ENCODE data around the gene APPL2.
A peak's percentile ranks its signal among the peaks of the same experiment; 100 is the strongest.
"Not testable (repeated sequence)": the region's sequence is repeated elsewhere in the genome, so short reads cannot be mapped to it uniquely, and the experiment has no call there.

Gene APPL2

DNA sequence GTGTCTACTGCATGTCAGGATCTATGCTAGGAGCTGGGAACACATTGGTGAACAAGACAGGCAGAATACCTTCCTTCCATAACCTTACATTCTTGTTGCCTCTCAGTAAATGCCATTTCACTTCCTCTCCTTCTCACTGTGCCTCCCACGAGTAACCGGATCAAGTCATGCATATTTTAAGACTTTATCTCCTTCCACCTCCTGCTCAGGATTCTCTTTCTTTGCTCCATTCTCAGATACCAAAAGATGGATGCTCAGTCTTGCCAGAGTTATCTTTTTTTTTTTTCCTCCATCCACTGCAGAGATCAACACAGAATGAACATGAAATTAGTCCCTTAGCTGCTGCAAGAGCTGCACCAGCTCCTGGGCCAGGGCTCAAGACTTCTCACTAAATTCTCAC is 20.0 kb upstream of the APPL2 start:
- H3K9ac ChIP-seq (ENCODE audit: low read length in 2 of 2), result no peak overlapping the region
- no peaks in the 10 kb centered on the region for H3K4me1 ChIP-seq (ENCODE audit: control insufficient read depth, insufficient read depth, low read length)
- peaks cover 0 to 3% of the 10 kb centered on the region in 2 donors for H3K9me3 ChIP-seq (ENCODE audit: control insufficient read depth in 2 of 2, low read length in 2 of 2)
- peaks cover 0 to 4% of the 10 kb centered on the region in 2 donors for H3K27me3 ChIP-seq (ENCODE audit: control insufficient read depth in 1 of 2, insufficient read depth in 2 of 2, low read length in 2 of 2)
- H3K4me3 ChIP-seq (ENCODE audit: low read length in 2 of 2), result no peak overlapping the region
- no peaks in the 10 kb centered on the region for H3K36me3 ChIP-seq (ENCODE audit: control insufficient read depth in 2 of 2, insufficient read depth in 2 of 2, low read length in 2 of 2)
- H3K27ac ChIP-seq (ENCODE audit: low read length), result no peak overlapping the region

DNA sequence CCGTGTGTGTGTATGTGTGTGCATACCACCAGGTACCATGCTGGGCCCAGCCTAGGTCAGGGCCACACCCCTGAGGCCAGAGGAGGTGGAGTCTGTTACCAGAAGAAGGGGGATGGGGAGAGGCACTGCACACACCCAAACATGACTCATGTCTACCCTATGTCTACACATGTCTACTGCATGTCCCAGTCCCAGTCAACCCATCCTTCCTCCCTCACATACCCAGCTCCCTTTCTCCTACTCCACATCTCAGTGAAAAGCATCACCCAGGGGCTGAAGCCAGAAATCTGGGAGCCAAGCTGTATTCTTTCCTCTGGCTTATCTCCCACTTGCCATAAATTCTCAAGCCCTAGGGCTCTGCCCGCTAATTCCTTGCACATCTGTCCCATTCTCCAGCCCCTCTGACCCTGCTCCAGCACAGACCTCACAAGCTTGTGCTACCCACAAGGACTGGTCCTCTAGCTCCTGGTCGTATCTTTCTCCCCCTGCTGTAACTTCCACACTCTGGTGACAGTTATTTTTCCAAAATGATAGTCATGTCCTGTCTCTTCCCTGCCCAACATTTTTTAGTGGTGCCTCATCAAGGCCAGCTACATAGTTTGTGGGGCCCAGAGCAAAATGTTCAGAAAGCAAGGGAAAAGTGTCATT is 18.0 kb upstream of the APPL2 start:
- Histone ChIP-seq H3K36me3 (ENCODE audit: control insufficient read depth in 2 of 2, insufficient read depth in 2 of 2, low read length in 2 of 2) (no peaks in the 10 kb centered on the region), H3K4me1 (ENCODE audit: control insufficient read depth, insufficient read depth, low read length) (no peaks in the 10 kb centered on the region), H3K9ac (ENCODE audit: low read length in 2 of 2) (no peak overlapping the region), H3K27ac (ENCODE audit: low read length) (no peak overlapping the region), H3K4me3 (ENCODE audit: low read length in 2 of 2) (no peak overlapping the region), H3K9me3 (ENCODE audit: control insufficient read depth in 2 of 2, low read length in 2 of 2) (peaks cover 0 to 3% of the 10 kb centered on the region in 2 donors), H3K27me3 (ENCODE audit: control insufficient read depth in 1 of 2, insufficient read depth in 2 of 2, low read length in 2 of 2) (peaks cover 0 to 1% of the 10 kb centered on the region in 2 donors)

DNA sequence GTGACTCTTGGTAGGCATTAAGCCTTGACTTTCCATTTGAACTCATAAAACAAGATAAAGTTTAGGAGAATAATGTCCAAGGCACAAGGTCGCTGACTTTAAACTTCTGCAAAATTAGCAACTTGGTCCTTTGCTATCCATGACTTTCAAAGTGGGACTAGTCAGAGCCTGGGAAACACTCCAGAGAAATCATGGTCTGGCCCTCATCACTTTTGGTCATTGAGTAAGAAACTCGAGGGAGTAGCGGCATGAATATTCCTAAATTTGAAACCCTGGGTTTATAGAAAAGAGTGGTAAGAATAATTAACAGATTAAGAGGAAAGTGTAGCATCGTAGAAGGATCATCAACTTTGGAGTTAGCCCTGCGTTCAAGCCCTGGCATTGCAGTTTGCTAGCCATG is 16.9 kb upstream of the APPL2 start:
- Histone ChIP-seq H3K27ac (ENCODE audit: low read length) (no peak overlapping the region), H3K27me3 (ENCODE audit: control insufficient read depth in 1 of 2, insufficient read depth in 2 of 2, low read length in 2 of 2) (no peaks in the 10 kb centered on the region), H3K9ac (ENCODE audit: low read length in 2 of 2) (no peak overlapping the region), H3K36me3 (ENCODE audit: control insufficient read depth in 2 of 2, insufficient read depth in 2 of 2, low read length in 2 of 2) (no peaks in the 10 kb centered on the region), H3K4me1 (ENCODE audit: control insufficient read depth, insufficient read depth, low read length) (no peaks in the 10 kb centered on the region), H3K9me3 (ENCODE audit: control insufficient read depth in 2 of 2, low read length in 2 of 2) (peaks cover 0 to 3% of the 10 kb centered on the region in 2 donors), H3K4me3 (ENCODE audit: low read length in 2 of 2) (no peak overlapping the region)

DNA sequence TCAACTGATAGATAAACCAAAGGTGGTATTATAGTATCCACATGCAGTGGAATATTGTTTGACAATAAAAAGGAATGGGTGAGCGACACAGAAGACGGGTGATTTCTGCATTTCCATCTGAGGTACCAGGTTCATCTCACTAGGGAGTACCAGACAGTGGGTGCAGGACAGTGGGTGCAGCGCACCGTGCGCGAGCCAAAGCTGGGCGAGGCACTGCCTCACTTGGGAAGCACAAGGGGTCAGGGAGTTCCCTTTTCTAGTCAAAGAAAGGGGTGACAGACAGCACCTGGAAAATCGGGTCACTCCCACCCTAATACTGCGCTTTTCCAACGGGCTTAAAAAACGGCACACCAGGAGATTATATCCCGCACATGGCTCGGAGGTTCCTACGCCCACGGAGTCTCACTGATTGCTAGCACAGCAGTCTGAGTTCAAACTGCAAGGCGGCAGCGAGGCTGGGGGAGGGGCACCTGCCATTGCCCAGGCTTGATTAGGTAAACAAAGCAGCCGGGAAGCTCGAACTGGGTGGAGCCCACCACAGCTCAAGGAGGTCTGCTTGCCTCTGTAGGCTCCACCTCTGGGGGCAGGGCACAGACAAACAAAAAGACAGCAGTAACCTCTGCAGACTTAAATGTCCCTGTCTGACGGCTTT is 9.9 kb upstream of the APPL2 start:
- H3K36me3 ChIP-seq (ENCODE audit: control insufficient read depth in 2 of 2, insufficient read depth in 2 of 2, low read length in 2 of 2); H3K4me3 ChIP-seq (ENCODE audit: low read length in 2 of 2); H3K27me3 ChIP-seq (ENCODE audit: control insufficient read depth in 1 of 2, insufficient read depth in 2 of 2, low read length in 2 of 2); H3K9me3 ChIP-seq (ENCODE audit: control insufficient read depth in 2 of 2, low read length in 2 of 2); H3K4me1 ChIP-seq (ENCODE audit: control insufficient read depth, insufficient read depth, low read length); H3K27ac ChIP-seq (ENCODE audit: low read length); H3K9ac ChIP-seq (ENCODE audit: low read length in 2 of 2): not testable (repeated sequence)

DNA sequence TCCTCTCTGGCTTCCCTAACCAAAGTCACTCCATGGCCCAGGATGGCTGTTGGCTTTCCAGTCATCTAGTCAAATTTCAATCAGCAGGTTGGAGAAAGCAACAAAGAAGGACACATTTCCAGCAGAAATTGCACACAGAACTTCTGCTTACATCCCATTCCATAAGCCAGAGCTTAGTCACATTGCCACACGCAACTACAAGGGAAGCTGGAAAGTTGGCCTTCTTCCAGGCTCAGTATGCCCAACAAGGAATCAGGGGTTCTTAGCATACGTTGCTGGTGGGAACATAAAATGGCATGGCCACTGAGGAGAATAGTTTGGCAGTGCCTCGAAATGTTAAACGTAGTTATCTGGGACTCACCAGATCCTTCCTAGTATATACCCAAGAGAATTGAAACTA is 9.3 kb upstream of the APPL2 start:
- Histone ChIP-seq H3K4me3 (ENCODE audit: low read length in 2 of 2) (no peak overlapping the region), H3K9me3 (ENCODE audit: control insufficient read depth in 2 of 2, low read length in 2 of 2) (no peaks in the 10 kb centered on the region), H3K4me1 (ENCODE audit: control insufficient read depth, insufficient read depth, low read length) (no peaks in the 10 kb centered on the region), H3K36me3 (ENCODE audit: control insufficient read depth in 2 of 2, insufficient read depth in 2 of 2, low read length in 2 of 2) (no peaks in the 10 kb centered on the region), H3K9ac (ENCODE audit: low read length in 2 of 2) (no peak overlapping the region), H3K27me3 (ENCODE audit: control insufficient read depth in 1 of 2, insufficient read depth in 2 of 2, low read length in 2 of 2) (no peaks in the 10 kb centered on the region), H3K27ac (ENCODE audit: low read length) (no peak overlapping the region)

DNA sequence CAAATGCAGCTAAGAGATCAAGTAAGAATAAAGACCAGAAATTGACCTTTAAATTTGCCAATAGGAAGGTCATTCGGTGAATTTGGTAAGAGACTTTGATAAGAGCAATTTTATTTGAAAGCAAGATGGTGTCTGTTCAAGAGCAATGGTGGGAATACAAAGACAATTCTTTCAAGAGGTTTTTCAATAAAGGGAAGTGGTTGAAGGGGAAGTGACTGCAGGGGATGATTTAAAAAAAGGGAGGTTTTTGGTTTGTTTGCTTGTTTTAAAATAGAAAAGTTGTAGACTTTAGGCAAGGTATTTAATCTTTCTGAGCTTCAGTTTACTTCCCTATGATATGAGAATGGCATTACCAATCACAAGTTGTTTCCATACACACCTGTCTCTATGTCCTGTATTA is 4.3 kb upstream of the APPL2 start:
- no peak overlapping the region for H3K9ac ChIP-seq (ENCODE audit: low read length in 2 of 2)
- no peak overlapping the region for H3K27ac ChIP-seq (ENCODE audit: low read length)
- H3K27me3 ChIP-seq (ENCODE audit: control insufficient read depth in 1 of 2, insufficient read depth in 2 of 2, low read length in 2 of 2), result no peaks in the 10 kb centered on the region
- no peaks in the 10 kb centered on the region for H3K4me1 ChIP-seq (ENCODE audit: control insufficient read depth, insufficient read depth, low read length)
- H3K36me3 ChIP-seq (ENCODE audit: control insufficient read depth in 2 of 2, insufficient read depth in 2 of 2, low read length in 2 of 2), result no peaks in the 10 kb centered on the region
- H3K9me3 ChIP-seq (ENCODE audit: control insufficient read depth in 2 of 2, low read length in 2 of 2), result no peaks in the 10 kb centered on the region
- no peak overlapping the region for H3K4me3 ChIP-seq (ENCODE audit: low read length in 2 of 2)

DNA sequence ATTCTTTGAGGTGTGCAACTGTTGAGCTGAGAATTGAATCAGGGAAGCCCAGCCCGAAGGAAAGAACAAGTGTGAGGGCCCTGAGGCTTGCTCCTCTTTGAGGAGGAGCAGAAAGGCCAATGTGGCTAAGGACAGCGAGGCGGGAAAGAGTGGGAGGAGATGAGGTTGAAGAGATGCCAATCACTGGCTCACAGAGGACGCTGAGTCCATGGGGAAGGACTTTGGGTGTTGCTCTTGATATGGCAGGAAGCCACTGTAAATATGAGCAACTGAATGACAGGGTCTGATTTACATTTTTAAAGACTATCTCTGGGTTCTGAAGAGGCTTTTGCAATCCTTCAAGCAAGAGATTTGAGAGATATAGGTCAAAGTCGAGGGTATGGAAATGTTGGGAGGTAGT is 3.3 kb upstream of the APPL2 start:
- Histone ChIP-seq H3K27me3 (ENCODE audit: control insufficient read depth in 1 of 2, insufficient read depth in 2 of 2, low read length in 2 of 2) (no peaks in the 10 kb centered on the region), H3K9ac (ENCODE audit: low read length in 2 of 2) (no peak overlapping the region), H3K4me1 (ENCODE audit: control insufficient read depth, insufficient read depth, low read length) (peaks cover 1% of the 10 kb centered on the region), H3K27ac (ENCODE audit: low read length) (no peak overlapping the region), H3K9me3 (ENCODE audit: control insufficient read depth in 2 of 2, low read length in 2 of 2) (no peaks in the 10 kb centered on the region), H3K4me3 (ENCODE audit: low read length in 2 of 2) (no peak overlapping the region), H3K36me3 (ENCODE audit: control insufficient read depth in 2 of 2, insufficient read depth in 2 of 2, low read length in 2 of 2) (no peaks in the 10 kb centered on the region)

DNA sequence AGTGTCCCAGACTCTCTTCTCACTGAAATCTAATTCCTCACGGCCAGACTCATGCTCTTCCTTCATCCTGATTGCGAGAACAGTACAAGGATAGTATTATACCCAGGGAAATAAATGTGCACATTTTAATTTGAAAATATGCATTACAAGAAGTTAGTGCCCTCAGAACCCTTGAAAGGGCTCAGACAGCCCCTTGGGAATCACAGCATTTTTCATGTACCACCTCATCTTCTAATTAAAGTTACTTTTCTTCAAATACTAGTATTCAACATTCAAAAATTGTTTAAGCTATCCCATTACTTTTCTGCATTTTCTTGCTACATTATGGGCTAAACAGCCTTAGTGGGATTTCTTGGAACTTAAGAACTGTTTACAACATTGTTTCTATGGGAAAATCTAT is 1.7 kb upstream of the APPL2 start:
- H3K9ac ChIP-seq (ENCODE audit: low read length in 2 of 2), result no peak overlapping the region
- H3K27ac ChIP-seq (ENCODE audit: low read length), result no peak overlapping the region
- no peak overlapping the region for H3K4me3 ChIP-seq (ENCODE audit: low read length in 2 of 2)
- H3K4me1 ChIP-seq (ENCODE audit: control insufficient read depth, insufficient read depth, low read length), result peaks cover 3% of the 10 kb centered on the region
- H3K27me3 ChIP-seq (ENCODE audit: control insufficient read depth in 1 of 2, insufficient read depth in 2 of 2, low read length in 2 of 2), result no peaks in the 10 kb centered on the region
- H3K36me3 ChIP-seq (ENCODE audit: control insufficient read depth in 2 of 2, insufficient read depth in 2 of 2, low read length in 2 of 2), result no peaks in the 10 kb centered on the region
- no peaks in the 10 kb centered on the region for H3K9me3 ChIP-seq (ENCODE audit: control insufficient read depth in 2 of 2, low read length in 2 of 2)

DNA sequence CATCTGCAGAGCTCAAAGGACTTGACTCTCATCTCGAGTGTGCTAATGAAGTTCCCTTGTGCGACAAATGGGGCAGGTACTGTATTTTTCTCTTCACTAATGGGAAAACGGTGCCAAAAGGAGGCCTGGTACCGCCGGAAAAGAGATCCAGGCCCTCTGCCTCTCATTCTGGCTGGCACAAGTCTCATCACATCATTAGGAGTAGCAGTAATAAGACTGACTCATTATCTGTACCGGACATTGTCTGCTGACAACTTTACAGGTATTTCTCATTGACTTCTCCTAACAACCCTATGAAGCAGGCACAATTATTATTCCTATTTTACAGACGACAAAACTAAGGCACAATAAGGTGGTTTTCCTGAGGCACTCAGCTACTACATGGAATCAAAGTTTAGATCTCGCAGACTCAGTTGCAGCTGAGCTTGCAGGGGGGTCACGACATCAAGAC is 668 bp downstream of the APPL2 start:
- no peaks in the 10 kb centered on the region for H3K27me3 ChIP-seq (ENCODE audit: control insufficient read depth in 1 of 2, insufficient read depth in 2 of 2, low read length in 2 of 2)
- peak overlapping the region; percentile 32 for H3K27ac ChIP-seq (ENCODE audit: low read length)
- peak overlapping the region; percentile 84 to 92 for H3K4me3 ChIP-seq (ENCODE audit: low read length in 2 of 2)
- peak overlapping the region; percentile 74 to 75 for H3K9ac ChIP-seq (ENCODE audit: low read length in 2 of 2)
- H3K36me3 ChIP-seq (ENCODE audit: control insufficient read depth in 2 of 2, insufficient read depth in 2 of 2, low read length in 2 of 2), result no peaks in the 10 kb centered on the region
- peaks cover 6% of the 10 kb centered on the region for H3K4me1 ChIP-seq (ENCODE audit: control insufficient read depth, insufficient read depth, low read length)
- no peaks in the 10 kb centered on the region for H3K9me3 ChIP-seq (ENCODE audit: control insufficient read depth in 2 of 2, low read length in 2 of 2)

DNA sequence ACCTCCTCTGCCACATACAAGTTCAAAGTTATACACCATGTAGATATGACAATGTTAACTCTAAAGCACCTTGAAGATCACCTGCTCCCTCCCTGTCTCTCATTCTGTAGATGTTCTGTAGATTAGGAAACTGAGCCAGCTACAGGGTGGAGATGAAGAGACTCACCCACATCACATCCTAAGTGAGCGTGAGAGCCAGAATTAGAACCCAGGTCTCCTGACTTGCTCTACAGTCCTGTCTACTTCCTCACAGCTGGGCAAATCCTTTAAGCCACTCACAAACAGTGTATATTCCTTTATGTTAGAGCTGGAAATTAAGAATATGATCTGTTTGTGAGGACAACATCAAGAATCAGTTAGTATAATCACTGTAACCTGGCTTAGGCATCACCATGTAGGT is 1.8 kb downstream of the APPL2 start:
- Histone ChIP-seq H3K27me3 (ENCODE audit: control insufficient read depth in 1 of 2, insufficient read depth in 2 of 2, low read length in 2 of 2) (no peaks in the 10 kb centered on the region), H3K27ac (ENCODE audit: low read length) (no peak overlapping the region), H3K4me3 (ENCODE audit: low read length in 2 of 2) (peak overlapping the region; percentile 84 to 92), H3K4me1 (ENCODE audit: control insufficient read depth, insufficient read depth, low read length) (peaks cover 6% of the 10 kb centered on the region), H3K9me3 (ENCODE audit: control insufficient read depth in 2 of 2, low read length in 2 of 2) (no peaks in the 10 kb centered on the region), H3K36me3 (ENCODE audit: control insufficient read depth in 2 of 2, insufficient read depth in 2 of 2, low read length in 2 of 2) (no peaks in the 10 kb centered on the region), H3K9ac (ENCODE audit: low read length in 2 of 2) (no peak overlapping the region)
